NCI-H510A (cell line): ENCODE measurements around the gene C9orf85.

Experiments used
- DNase-seq: peaks from one replicate; lab custom pipeline; 2025; lab: John Stamatoyannopoulos, UW

The C9orf85 gene

GRCh38 chr9:71904076-71904475, 7.4 kb upstream of the C9orf85 start:
- DNase-seq: no peak

- no peak for DNase-seq
These were observed 2.6 kb upstream of the C9orf85 start for GRCh38 chr9:71908825-71909224.

DNA sequence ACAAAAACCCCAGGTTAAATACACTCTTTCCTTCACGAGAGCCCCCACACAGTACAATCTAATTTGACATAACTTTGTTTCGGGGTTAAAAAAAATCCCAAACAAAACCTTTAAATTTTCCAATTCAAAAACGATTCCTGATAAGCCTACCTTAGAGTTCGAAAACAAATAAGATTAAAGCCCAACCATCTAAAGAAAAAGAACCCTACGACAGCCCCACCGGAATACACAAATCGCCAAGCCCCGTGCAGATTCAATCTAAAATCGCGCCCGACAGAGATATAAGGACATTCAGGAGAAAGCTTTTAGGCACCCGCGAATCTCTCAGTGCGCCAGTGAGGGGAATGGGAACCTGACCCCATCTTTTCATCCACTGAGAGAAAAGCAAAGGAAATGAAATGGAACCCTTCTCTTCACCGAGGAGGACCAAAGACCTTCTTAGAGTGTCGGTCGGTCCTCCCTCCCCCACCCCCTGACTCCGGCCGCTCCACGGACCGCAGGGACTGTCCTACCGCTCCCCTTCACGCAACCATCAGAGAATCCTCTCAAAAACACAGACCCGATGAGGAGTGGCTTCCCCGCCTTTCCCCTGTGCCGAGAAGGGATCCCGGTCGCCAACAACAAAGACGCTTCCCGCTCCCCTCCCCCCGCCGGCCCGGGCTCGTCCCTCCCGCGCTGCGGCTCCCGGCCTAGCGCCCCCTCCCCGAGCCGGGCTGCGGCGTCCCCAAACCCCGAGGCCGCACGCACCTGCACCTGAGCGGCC, 1.4 kb upstream of the C9orf85 start:
- DNase-seq: peak; percentile 28

DNA sequence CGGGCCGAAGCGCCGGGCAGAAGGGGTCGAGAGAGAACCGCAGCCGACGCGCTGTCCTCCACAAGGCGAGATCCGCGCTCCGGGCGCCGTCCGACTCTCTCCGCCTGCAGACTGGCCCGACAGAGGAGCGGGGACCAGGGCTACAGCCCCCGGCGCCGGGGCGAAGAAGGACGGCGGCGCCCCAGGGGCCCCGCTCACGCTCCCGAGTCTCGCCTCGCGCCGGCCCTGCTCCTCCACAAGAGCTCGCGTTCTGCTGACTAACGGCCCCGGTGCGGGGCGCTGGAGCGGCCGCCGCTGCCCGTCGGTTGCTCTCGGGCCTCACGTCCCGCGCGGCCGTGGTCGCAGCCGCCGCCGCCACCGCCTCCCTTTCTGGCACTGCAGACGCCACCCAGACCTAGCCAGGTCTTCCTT, 784 bp upstream of the C9orf85 start:
- DNase-seq: no peak

DNA sequence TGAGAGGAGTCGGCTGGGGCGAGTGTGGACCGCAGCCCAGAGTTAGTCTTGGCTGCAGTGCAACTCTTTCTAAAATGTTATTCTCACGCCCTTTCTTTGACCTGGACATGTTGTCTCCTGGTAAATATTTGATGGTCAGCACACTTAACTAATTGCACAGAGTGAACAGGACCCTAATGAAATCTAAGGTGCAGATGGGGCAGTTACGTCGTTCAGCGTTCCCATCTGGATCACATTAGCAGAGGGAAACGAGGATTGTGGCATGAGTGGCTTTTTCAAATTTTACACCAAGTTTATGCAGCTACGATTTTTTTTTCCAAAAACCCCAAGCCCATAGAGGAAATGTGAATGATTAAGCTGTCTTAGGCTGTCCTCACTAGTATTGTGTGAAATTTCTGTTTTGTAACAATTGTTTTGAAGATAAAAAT, 483 bp downstream of the C9orf85 start:
- DNase-seq: no peak

- no peak for DNase-seq
These were observed 4.1 kb downstream of the C9orf85 start for GRCh38 chr9:71915495-71915894.

- no peak for DNase-seq
These were observed 5.5 kb downstream of the C9orf85 start for GRCh38 chr9:71916834-71917534.

DNA sequence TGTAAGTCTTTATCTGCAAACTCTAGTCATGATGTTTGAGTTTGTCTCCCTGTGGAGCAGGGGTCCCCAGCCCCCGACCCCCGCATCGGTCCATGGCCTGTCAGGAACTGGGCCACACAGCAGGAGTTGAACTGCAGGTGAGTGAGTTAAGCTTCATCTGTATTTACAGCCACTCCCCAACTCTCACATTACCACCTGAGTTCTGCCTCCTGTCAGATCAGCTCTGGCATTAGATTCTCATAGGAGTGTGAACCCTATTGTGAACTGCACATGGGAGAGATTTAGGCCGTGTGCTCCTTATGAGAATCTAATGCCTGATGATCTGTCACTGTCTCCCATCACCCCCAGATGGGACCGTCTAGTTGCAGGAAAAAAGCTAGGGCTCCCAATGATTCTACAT, 7.0 kb downstream of the C9orf85 start:
- no peak for DNase-seq

GRCh38 chr9:71920456-71921189, 9.2 kb downstream of the C9orf85 start:
- DNase-seq: no peak

- DNase-seq: no peak
These were observed 9.9 kb downstream of the C9orf85 start for GRCh38 chr9:71921190-71921814.

DNA sequence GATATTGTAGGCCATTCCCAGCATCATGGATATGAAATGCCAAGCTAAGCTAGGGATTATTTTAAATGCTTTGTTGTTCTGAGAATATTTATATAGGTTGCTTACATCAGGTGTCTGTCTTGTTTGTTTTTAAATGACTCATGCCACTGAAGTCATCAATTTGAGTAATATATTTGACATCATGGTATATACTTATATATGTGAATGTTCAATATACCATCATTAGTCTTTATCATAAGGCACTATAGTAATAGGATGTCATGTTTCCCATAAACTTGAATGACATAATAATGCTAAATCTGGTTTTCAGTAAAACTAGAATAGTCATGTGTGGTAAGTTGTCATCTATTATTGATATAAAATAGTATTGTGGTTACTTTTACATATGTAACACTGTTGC, 13.1 kb downstream of the C9orf85 start:
- DNase-seq: no peak

DNA sequence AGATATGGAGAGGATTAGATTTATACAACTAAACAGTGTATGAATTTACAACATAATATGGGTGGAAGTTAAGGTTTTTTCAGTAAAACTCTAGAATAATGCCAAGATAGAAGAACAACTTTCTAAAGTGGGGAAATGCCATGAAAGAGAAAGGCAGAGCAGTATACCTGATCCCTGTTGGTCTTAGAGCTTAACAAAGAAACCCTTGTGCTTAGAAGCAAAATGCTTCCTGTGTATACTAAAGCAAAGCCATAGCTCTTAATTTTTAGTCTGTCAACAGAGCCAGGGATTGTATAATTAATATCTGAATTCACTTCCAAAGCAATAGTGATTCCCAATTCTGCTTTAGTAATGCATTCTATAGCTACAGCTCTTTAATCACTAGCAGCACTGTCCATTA, 14.4 kb downstream of the C9orf85 start:
- DNase-seq: no peak

DNA sequence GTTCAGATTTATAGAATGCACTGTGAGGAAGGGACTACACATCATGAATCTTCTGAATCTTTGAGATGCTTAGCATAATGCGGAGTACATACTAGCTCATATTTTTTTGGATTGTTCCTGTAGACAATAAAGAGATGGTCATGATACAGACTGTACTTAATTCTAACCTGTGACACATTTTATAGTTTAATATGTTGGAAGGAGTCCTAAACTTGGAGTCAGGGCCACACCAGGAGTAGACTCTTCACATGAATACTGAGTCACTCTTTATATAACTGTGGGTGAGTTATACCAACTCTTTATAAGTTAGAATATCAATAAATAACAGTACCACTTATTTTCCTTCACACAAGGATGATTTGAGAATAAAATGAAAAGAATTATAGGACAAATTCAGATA, 16.9 kb downstream of the C9orf85 start:
- DNase-seq: no peak

DNA sequence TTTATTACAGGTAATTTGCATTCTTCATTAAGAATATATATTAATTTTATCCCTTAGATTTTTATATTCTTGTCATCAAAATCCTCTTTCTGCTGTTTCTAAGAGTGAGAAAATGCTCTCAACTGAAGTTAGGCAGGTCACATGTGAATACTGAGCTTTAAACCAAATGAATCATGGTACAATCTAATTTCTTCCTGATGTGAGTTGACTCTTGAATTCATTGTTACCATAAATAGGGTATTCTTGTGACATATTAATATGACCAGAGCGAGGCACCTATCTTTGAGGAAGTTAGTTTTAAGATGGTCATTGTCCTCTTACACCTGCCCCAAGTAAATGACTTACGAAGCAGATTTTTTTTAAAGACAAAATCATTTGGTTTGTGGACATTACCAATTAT, 17.4 kb downstream of the C9orf85 start:
- no peak for DNase-seq

DNA sequence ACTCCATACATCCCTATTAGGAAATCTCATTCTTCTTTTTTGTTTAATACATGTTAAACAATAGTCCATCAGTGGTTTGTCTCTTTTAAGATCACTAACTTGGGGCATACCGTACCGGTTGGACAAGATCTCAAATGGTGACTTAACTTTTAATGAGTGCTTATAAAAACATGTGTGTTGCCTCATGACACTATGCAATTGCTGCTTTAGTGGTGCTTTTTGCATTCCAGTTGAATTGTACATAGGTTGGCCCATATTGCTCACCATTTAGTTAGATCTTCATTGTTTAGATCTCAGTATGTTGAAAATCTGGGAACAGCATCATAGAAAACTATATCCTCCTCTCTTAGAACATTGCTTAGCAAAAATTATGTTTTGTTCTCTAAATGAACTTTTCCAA, 17.8 kb downstream of the C9orf85 start:
- no peak for DNase-seq

GRCh38 chr9:71929791-71930440, 18.5 kb downstream of the C9orf85 start:
- DNase-seq: no peak

GRCh38 chr9:71931166-71931565, 19.7 kb downstream of the C9orf85 start:
- no peak for DNase-seq

GRCh38 chr9:71936066-71936465, 24.6 kb downstream of the C9orf85 start:
- DNase-seq: no peak

GRCh38 chr9:71937070-71937625, 25.7 kb downstream of the C9orf85 start:
- no peak for DNase-seq

- no peak for DNase-seq
These were observed 26.5 kb downstream of the C9orf85 start for GRCh38 chr9:71937898-71938297.

GRCh38 chr9:71941060-71941568, 29.7 kb downstream of the C9orf85 start:
- DNase-seq: no peak
